Testis (tissue), 2 donors: Measurements from ENCODE around the gene STARD5.

Experiments used
- CTCF ChIP-seq, 3 experiments: fragments of 450-650 bp in 2 of 3; fragments of 200-600 bp in 1 of 3; sonication (generic) in 1 of 3; IDR thresholded peaks; one replicate each; pipeline ENCODE4 v1.5.1; 2016 to 2019; ENCODE audit warnings: antibody characterized with exemption in 3 of 3, mild to moderate bottlenecking in 2 of 3, moderate library complexity in 1 of 3
- POLR2A ChIP-seq: fragments of 450-650 bp; IDR thresholded peaks from one replicate; pipeline ENCODE4 v1.6.1; 2017; ENCODE audit warnings: antibody characterized with exemption, mild to moderate bottlenecking, moderate library complexity

- no peak for TF ChIP-seq CTCF (IDR thresholded peaks at IDR 0.05)
- TF ChIP-seq POLR2A: no peak
Measured at GRCh38 chr15:81299630-81300273, 24.2 kb downstream of the STARD5 start.
